ENCODE measurements around the gene ZNF532.

GRCh38 chr18:58960508-58960907 lies 95.8 kb downstream of the ZNF532 start:
- TF ChIP-seq CTCF (IDR thresholded peaks at IDR 0.05) (no peak), POLR2A (IDR thresholded peaks at IDR 0.05) (no peak)
